Psoas muscle (tissue), 8 donors: ENCODE results near the gene WNT10A. TPM values are rescaled to one million over a fixed set of nuclear protein-coding genes. Genes with fewer than 3 reads are reported as not detected.

Source experiments
- ATAC-seq, 4 donors: fragments of 200-7000 bp; cut with Tn5 transposase; one replicate each; pipeline ENCODE4 v1.9.1; 2020; ENCODE audit warnings: moderate library complexity in 3 of 4, mild to moderate bottlenecking in 2 of 4
- DNase-seq, 2 donors: peaks; one replicate each; pipeline ENCODE4 v3.0.0-alpha.2; 2020
- H3K27ac ChIP-seq: fragments of 200-600 bp; one replicate; pipeline ENCODE4 v1.8.0; 2022
- H3K27me3 ChIP-seq, 3 donors: fragments of 200-600 bp in 1 of 3; one replicate each; pipeline versions ENCODE4 v1.6.1 to v1.8.0; 2013 to 2022; ENCODE audit warnings: low read length in 2 of 3, mild to moderate bottlenecking in 2 of 3, moderate library complexity in 1 of 3; ENCODE audit not compliant: insufficient read depth in 3 of 3
- H3K36me3 ChIP-seq, 2 donors: fragments of 200-600 bp in 1 of 2; one replicate each; pipeline versions ENCODE4 v1.6.1 to v1.8.0; 2013 to 2022; ENCODE audit warnings: low read depth in 1 of 2, mild to moderate bottlenecking in 1 of 2, moderate library complexity in 1 of 2; ENCODE audit not compliant: insufficient read depth in 1 of 2
- H3K4me1 ChIP-seq: fragments of 200-600 bp; one replicate; pipeline ENCODE4 v1.8.0; 2022
- H3K4me3 ChIP-seq: fragments of 200-600 bp; one replicate; pipeline ENCODE4 v1.8.0; 2022; ENCODE audit warnings: mild to moderate bottlenecking
- H3K9me3 ChIP-seq: fragments of 200-600 bp; one replicate; pipeline ENCODE4 v1.8.0; 2022
- WGBS, 3 donors: extraction: QIAGEN DNeasy Blood & Tissue Kit; methylation state at CpG; one replicate each; pipeline versions ENCODE4 v1.1.6 to v1.1.7; 2013; 5-methylcytosine and 5-hydroxymethylcytosine counted together
- intact Hi-C, 2 donors: fragments of 100-400 bp; cut with DNase I; formaldehyde crosslinking; loops; one replicate each; pipeline versions ENCODE4 v1.11.0 to v1.14.2; 2022
- polyA plus RNA-seq, 3 donors: library from polyadenylated mRNA; stranded (reverse); fragments of 200-250 nt; gene quantifications; one replicate each; pipeline ENCODE4 v1.2.3, GENCODE V29; 2013
- total RNA-seq, 4 donors: library from RNA; stranded (reverse); fragmentation: NEBNext Ultra II Directional in 2 of 4; extraction: Animal tissue kit (Norgen Biotek cat#: 25700) in 2 of 4; gene quantifications; one replicate each; pipeline versions ENCODE4 v1.2.1 to v1.2.4, GENCODE V29; 2021 to 2023
- TF ChIP-seq, protein P1 (sequence below): fragments of 200-600 bp; IDR thresholded peaks from one replicate; pipeline ENCODE4 v1.8.0; 2022; ENCODE audit warnings: antibody characterized with exemption
- donor health status: healthy with polysubstance abuse.
- donor health status: DM: no; HTN: no; CAD: no; lungs with moderate emphysema.
- donor health status: Bipolar disorder and iron deficiency.
- donor health status: healthy.
- donor health status: DM: yes; HTN: yes; CAD: no.
- donor health status: DM: no; HTN: no; CAD: no.
- donor health status: DM: no; HTN: no; CAD: no.
- donor health status: DM: yes; HTN: yes; CAD: no.

Gene WNT10A
- total and polyA plus RNA-seq, 7 donors: 0.01 to 0.03 TPM; not detected in 5

DNA sequence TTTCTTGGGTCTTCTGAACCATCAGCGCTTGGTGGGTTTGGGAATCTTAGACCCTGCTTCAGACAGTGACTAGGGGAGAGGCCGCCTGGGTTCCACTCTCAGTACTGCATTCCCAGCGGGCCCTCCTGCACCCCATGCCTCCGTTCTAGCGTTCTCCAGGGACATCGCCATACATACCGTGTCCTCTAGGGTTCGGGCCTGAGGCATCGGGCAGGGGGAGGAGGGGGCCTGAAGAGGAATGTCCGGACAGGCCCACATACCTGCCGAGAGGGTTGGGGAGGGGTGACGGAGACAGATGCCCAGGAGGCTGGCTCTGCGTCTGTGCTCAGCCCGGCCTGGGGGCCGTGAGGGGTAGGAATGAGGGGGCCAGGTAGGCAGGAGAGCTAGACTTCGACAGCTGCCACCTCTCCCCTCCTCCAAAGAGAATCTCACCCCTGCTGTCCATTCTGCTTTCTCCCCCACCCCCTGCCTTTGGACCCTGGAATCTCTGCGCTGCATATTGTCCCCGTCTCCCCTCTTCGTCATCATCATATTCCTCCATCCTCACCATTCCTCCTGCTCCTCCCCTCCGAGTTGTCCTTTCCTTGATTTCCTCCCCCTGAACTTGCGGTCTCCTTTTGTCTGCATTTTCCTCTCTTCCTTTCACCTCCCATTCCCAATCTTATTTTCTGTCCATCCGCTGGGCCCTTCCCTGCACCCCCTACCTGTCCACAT is 7.8 kb upstream of the WNT10A start:
- Histone ChIP-seq H3K36me3 (no peaks in the 10 kb centered on the region), H3K27me3 (peaks cover 0 to 60% (median 34%) of the 10 kb centered on the region in 3 donors), H3K4me3 (peak overlapping the region; percentile 34), H3K27ac (no peak overlapping the region), H3K9me3 (no peaks in the 10 kb centered on the region), H3K4me1 (no peaks in the 10 kb centered on the region)
- TF ChIP-seq, protein P1, sequence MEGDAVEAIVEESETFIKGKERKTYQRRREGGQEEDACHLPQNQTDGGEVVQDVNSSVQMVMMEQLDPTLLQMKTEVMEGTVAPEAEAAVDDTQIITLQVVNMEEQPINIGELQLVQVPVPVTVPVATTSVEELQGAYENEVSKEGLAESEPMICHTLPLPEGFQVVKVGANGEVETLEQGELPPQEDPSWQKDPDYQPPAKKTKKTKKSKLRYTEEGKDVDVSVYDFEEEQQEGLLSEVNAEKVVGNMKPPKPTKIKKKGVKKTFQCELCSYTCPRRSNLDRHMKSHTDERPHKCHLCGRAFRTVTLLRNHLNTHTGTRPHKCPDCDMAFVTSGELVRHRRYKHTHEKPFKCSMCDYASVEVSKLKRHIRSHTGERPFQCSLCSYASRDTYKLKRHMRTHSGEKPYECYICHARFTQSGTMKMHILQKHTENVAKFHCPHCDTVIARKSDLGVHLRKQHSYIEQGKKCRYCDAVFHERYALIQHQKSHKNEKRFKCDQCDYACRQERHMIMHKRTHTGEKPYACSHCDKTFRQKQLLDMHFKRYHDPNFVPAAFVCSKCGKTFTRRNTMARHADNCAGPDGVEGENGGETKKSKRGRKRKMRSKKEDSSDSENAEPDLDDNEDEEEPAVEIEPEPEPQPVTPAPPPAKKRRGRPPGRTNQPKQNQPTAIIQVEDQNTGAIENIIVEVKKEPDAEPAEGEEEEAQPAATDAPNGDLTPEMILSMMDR: no peak
- DNase-seq: no peak
- no peak for ATAC-seq
- WGBS, 3 donors: 15 to 18% (median 16%) methylated on average over 18 to 22 of the region's 22 CpGs
- intact Hi-C loops: no loop called here

DNA sequence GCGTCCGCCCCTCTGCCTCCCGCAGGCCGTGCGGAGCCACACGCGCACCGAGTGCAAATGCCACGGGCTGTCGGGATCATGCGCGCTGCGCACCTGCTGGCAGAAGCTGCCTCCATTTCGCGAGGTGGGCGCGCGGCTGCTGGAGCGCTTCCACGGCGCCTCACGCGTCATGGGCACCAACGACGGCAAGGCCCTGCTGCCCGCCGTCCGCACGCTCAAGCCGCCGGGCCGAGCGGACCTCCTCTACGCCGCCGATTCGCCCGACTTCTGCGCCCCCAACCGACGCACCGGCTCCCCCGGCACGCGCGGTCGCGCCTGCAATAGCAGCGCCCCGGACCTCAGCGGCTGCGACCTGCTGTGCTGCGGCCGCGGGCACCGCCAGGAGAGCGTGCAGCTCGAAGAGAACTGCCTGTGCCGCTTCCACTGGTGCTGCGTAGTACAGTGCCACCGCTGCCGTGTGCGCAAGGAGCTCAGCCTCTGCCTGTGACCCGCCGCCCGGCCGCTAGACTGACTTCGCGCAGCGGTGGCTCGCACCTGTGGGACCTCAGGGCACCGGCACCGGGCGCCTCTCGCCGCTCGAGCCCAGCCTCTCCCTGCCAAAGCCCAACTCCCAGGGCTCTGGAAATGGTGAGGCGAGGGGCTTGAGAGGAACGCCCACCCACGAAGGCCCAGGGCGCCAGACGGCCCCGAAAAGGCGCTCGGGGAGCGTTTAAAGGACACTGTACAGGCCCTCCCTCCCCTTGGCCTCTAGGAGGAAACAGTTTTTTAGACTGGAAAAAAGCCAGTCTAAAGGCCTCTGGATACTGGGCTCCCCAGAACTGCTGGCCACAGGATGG is 7.1 kb upstream of the WNT10A start:
- Histone ChIP-seq H3K27me3 (peaks cover 0 to 66% (median 37%) of the 10 kb centered on the region in 3 donors), H3K27ac (no peak overlapping the region), H3K36me3 (no peaks in the 10 kb centered on the region), H3K4me3 (peak overlapping the region; percentile 34), H3K4me1 (no peaks in the 10 kb centered on the region), H3K9me3 (no peaks in the 10 kb centered on the region)
- peak in 3 of 4 donors; percentile 33 to 54 (median 45) for ATAC-seq
- no peak for DNase-seq
- intact Hi-C loops: no loop called here
- WGBS, 3 donors: 6 to 9% (median 7%) methylated on average over 71 to 86 of the region's 86 CpGs
- TF ChIP-seq, protein P1: no peak

DNA sequence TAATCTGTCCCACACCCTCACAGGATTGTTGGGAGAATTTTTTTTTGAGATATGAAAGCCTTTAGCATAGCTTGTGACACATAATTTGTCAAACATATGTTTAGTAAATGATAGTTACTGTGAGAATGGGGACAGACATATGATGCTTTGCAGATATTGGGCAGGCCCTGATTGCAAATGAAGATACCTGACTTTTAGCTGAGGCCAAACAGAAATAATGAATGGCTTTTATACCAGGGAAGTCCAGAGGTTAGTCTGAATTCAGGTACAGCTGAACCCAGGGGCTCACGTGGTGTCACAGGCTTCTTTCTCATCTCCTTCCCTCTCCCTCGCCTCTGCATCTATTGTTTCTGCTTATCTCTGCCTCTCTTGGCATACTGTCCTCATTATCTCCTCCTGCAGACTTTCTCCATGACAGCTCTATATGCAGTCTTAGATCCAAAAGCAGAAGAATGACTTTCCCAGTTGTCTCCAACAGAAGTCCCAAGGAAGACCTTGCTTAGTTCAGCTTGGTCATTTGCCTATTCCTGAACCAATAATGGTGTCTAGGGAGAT is 4.9 kb upstream of the WNT10A start:
- ATAC-seq: no peak
- H3K9me3 ChIP-seq: no peaks in the 10 kb centered on the region
- no peaks in the 10 kb centered on the region for H3K36me3 ChIP-seq
- intact Hi-C loops: loop anchor here (2.0 kb wide), 2 partner anchors 21 to 23 kb away; no protein-coding TSS in a partner anchor
- no peak for DNase-seq
- WGBS, 3 donors: 51 to 65% (median 64%) methylated on average over 2 of the region's 2 CpGs
- H3K4me3 ChIP-seq: no peak overlapping the region
- peaks cover 5% of the 10 kb centered on the region for H3K4me1 ChIP-seq
- H3K27ac ChIP-seq: no peak overlapping the region
- H3K27me3 ChIP-seq: peaks cover 0 to 85% (median 38%) of the 10 kb centered on the region in 3 donors
- TF ChIP-seq, protein P1: no peak

DNA sequence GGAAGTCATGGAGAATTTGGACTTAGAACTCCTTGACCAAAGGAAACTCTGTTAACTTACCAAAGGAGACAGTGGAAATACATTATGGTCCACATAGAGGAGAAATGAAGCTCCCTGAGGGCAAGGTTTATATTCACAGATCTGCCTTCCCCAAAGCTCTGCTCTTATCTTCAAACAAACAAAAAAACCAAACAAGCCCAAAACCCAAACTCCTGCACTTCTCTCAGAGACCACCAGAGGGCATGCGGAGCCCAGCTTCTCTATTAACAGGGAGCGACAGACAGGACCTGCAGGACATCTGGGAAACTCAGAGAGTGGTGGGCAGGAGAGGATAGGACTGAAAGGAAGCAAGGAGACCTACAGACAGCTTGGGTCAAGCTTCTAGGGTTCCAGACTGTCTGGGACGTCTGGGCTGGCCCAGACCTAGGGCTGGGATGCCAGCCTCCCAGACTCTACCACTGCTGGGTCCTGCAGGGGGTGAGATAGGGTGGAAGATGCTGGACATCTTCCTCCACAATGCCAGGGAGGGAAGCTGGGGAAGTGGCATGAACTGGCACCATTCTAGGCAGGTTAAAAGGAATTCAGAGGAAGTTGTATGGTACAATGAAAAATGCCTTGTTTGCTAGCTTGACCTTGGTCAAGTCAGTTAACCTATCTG is 4.0 kb upstream of the WNT10A start:
- peak in 1 of 2 donors; percentile 67 for DNase-seq
- intact Hi-C loops: loop anchor here (2.0 kb wide), 2 partner anchors 20 to 22 kb away; no protein-coding TSS in a partner anchor
- 0 to 6% (median 0%) methylated on average over 3 of the region's 3 CpGs for WGBS, 3 donors

More for the DNA sequence above, 4.0 kb upstream of the WNT10A start:
- no peaks in the 10 kb centered on the region for H3K9me3 ChIP-seq
- H3K4me3 ChIP-seq: no peak overlapping the region
- no peak overlapping the region for H3K27ac ChIP-seq
- peak; percentile 61 to 76 (median 69) for ATAC-seq
- TF ChIP-seq, protein P1: peak; percentile 94
- H3K36me3 ChIP-seq: no peaks in the 10 kb centered on the region
- H3K4me1 ChIP-seq: peaks cover 5% of the 10 kb centered on the region
- H3K27me3 ChIP-seq: peaks cover 0 to 85% (median 35%) of the 10 kb centered on the region in 3 donors
